ENCODE results near the gene MYLK2.
"Not testable (repeated sequence)": the region's sequence is repeated elsewhere in the genome, so short reads cannot be mapped to it uniquely, and the experiment has no call there.

Gene MYLK2

DNA sequence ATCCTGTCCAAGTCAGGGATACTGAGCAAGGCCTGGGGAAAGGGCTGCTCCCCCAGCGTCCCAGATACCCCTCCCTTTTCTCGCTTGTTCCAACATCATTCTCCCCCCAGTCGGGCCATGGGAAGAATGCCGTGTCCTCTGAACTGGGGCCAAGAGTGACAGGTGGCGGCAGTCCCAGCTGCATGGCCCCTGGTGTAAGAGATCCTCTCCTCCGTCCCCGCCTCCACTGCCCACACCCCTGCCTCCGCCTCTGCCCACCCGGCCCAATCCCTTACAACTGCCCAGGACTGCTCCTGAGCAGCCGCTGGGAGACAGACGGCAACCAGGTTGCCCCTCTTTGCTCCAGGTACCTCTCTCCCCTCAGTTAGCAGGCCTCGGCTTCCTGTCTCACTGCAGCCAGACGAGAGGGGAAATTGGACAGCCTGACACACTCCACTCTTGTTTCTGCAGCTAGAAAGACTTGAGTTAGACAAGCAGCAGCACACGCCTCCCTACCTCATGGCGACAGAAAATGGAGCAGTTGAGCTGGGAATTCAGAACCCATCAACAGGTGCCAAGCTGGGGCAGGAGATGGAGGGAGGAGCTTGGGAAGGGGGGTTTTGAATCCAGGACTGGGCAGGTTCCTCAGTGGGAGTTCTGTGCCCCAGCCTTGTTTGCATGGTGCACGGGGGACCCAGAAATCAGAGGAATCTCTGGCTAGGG is at the start of gene MYLK2:
TSS of gene MYLK2 (plus strand) at position 274 of the 702 bp plus-strand sequence. CDS start at position 499, 225 bp downstream.
- DNase-seq = no peak

DNA sequence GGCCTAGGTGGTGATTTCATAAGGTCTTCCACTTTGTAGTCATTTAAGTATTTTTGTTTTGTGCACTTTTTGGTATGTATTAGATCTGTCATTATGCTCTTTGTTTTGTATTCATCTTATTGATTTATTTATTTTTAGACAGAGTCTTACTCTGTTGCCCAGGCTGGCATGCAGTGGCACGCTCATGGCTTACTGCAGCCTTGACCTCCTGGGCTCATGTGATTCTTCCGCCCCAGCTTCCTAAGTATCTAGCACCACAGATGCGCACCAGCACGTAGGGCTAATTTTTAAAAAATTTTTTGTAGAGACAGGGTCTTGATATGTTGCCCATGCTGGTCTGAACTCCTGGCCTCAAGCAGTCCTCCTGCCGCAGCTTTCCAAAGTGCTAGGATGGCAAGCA is 49.5 kb upstream of the MYLK2 start:
- no peak for DNase-seq

DNA sequence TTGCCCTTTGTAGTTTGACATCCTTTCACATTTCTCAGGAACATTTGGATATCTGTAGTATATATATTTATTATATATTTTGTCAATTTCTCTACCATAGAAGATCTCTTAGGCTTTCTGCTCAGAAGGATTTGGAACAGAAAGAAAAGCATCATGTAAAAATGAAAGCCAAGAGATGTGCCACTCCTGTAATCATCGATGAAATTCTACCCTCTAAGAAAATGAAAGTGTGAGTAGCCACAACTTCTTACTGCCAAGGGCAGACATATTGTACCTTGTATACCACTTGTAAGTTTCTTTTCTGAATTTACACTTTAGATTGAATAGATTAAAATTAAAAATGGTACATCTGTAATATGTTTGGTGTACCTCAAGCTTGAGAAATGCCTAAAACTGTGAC is 48.9 kb upstream of the MYLK2 start:
- DNase-seq = no peak

DNA sequence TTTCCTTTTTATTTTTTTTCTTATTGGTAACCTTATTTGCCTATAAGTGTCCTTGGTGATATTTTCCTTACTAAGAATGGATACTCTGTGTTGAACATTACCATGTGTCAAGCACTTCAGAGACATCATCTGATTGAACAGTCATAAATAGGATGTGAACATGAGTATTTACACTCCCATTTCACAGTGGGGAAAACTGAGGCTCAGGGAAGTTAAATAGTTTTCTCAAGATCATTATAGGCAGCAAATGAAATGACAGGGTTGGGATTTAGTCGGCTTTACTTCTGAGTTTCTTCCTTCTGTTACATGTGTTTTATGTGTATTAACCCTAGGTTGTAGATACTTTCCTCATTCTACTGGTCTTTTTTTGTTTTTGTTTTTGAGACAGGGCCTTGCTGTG is 44.7 kb upstream of the MYLK2 start:
- DNase-seq = no peak

GRCh38 chr20:31780839-31781238 is 38.3 kb upstream of the MYLK2 start:
- no peak for DNase-seq

DNA sequence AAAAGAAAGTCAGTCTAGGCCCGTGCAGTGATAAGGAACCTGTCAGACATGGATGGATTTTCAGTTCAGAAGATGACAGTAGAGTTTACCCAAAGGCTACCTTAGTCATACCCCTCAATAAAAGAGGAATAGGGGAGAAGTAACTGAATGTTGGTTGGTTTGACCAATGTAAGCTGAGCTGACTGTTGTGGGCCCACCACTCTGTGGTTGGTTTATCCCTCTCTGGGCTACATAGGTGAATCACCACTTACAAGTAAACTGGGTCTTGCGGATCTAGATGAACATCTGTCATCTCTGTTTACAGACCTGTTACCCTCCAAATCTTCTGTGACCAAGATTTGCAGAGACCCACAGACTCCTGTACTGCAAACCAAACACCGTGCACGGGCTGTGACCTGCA is 37.2 kb upstream of the MYLK2 start:
- DNase-seq = no peak

DNA sequence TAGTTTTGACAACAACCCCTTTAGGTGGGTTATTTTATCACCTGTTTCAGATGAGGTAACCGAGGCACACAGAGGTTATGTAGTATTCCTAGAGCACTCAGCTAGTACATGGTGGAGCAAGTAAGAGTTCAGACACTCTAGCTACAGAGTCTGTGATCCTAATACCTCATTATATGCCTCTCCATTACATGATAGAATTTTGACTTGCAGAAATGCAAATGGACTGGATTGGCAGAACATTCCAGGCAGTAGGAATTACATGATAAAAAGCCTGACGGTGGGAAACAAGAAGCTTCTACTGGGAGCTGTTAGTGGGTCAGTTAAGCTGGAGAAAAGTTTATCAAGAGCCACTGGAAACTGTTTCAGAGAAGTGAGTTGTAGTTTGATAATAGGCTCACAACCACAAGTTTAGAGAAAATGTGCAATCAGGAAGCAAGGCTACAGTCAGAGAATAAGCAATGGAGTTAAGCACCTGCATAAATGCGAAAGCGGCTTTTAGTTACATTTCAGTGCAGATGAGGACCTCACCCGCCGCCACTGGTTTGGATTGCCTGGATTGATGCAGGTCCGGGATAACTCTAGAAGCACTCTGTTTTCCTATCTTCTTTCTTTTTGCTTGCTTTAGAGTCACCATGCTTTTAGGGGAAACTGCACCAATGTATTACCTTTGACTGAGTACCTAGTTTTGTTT is 34.7 kb upstream of the MYLK2 start:
- DNase-seq = no peak

GRCh38 chr20:31785089-31785488 is 34.1 kb upstream of the MYLK2 start:
- DNase-seq = no peak

- DNase-seq = no peak
Observed at GRCh38 chr20:31788578-31788977, 30.6 kb upstream of the MYLK2 start.

GRCh38 chr20:31790401-31790800 is 28.8 kb upstream of the MYLK2 start:
- peak; percentile 39 for DNase-seq

DNA sequence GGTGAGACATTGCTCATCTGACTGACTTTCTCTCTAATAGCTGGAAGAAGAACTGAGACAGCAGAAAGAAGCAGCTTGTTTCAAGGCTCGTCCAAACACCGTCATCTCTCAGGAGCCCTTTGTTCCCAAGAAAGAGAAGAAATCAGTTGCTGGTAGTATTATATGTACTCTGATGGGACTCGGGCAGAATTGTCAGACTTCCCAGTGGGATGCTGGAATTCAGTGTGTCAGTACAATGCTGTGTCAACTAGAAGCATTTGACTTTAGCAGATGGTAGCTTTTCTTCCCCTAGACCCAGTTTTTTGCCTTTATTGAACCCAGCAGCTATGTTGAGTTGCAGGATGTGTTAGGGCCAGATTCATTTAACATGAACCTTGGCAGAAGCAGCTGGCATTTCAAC is 21.8 kb upstream of the MYLK2 start:
- DNase-seq = no peak

- no peak for DNase-seq
Observed at GRCh38 chr20:31801508-31801907, 17.6 kb upstream of the MYLK2 start.

DNA sequence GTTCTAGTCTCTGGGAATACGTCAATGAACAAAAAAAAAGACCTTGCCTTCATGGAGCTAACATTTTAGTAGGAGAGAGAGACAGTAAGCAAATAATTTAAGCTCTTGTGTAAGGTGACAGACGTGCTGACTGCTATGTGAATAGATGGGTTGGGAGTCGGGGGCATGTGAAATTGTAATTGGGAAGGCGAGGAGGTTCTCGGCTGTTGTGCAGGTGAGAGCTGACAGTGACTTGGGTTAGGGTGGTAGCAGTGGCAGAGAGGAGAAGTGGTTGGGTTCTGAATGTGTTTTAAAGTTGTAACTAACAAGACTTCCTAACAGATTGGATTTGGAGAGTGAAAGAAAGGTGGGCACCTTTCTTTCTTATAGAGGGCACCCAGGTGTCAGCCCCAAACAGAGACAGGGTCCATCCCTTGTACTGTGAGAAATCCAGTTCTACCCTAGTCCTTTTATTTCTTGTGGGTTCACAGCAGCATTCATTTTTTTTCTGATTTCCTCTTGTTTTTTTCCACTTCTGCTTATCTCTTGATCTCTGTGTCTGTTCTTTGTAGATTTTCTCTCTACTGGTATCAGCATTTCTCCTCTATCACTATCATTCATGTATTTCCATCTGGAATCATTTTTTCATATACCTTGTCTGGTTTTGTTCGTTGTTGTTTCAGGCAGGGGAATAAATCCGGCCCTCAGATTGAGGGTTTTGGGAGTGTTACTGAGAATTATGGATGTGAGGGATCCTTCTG is 15.4 kb upstream of the MYLK2 start:
- no peak for DNase-seq

GRCh38 chr20:31806564-31807355 is 12.4 kb upstream of the MYLK2 start:
- DNase-seq = no peak

DNA sequence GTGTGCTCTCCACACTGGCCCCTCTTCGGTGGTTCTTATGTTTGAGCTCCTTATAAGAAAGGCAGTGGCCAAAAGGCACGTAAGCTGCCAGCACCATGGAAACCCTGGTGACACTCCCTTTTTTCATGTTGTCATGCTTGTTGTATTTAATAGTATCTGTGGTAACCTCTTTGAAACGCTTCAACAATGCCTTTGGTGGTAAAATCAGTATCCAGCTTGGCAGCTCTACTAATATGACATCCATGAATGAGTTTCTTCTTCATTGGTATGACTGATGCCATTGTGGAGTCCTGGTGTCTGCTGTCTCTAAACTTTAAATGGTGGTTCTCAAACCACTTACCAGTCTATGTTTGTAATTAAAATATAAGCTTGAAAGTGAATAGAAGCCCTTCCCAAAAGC is 10.7 kb upstream of the MYLK2 start:
- no peak for DNase-seq

- DNase-seq = no peak
Observed at GRCh38 chr20:31809661-31810060, 9.5 kb upstream of the MYLK2 start.

DNA sequence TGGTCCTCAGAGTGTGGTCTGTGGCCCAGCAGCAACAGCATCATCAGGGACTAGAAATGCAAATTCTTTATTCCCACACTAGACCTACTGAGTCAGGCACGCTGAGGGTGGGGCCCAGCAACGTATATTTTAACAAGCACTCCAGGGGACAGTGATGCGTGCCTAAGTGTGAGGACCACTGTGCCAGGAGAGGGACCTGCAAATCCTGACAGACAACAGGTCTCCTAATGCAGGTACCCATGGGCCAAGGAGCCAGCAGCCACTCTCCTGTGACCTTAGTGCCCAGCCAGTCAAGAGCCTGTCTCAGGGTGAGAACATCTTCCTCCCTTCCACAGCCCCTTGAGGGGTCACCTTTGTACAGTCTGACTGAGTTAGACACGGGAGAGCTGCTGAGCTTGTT is 8.0 kb upstream of the MYLK2 start:
- no peak for DNase-seq

GRCh38 chr20:31811796-31812728 is 7.1 kb upstream of the MYLK2 start:
- DNase-seq = peak; percentile 49

DNA sequence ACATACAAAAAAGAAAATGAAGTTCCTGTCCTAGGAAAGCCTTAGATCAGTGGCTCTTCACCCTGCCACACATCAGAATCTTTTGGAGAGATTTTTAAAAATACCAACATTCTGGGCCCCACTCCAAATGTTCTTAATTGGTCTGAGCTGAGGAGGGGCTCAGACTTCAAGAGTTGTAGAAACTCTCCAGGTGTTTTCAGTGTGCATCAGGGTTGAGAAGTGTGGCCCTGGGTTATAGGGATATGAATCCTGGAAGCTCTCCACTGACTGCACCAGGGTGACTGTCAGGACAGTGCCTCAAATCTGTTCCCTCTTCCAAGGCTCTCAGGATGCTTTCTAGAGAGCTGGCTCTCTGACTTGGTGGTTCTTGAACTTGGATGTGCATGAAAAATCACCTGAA is 5.5 kb upstream of the MYLK2 start:
- DNase-seq = no peak

GRCh38 chr20:31814142-31814541 is 5.0 kb upstream of the MYLK2 start:
- not testable (repeated sequence) for DNase-seq

GRCh38 chr20:31815408-31816188 is 3.6 kb upstream of the MYLK2 start:
- DNase-seq = no peak

All from fibroblast of skin of right quadriceps (primary cell).